ENCODE data around the gene ZIC4. TPM values are rescaled to one million over a fixed set of nuclear protein-coding genes. Genes with fewer than 3 reads are reported as not detected.

Gene ZIC4
- total RNA-seq, 2 donors from 2014 or later, result 1.8 to 3.0 TPM

- DNase-seq (ENCODE audit: low spot score), result peak; percentile 91
These were observed 12.7 kb upstream of the ZIC4 start for GRCh38 chr3:147418808-147419701.

GRCh38 chr3:147418371-147418781 is 12.0 kb upstream of the ZIC4 start:
- DNase-seq (ENCODE audit: low spot score), result no peak
- intact Hi-C loops (cut with DNase I), result no loop called here

More at GRCh38 chr3:147418808-147419701, 12.7 kb upstream of the ZIC4 start:
- intact Hi-C loops (cut with DNase I), result no loop called here

- intact Hi-C loops (cut with DNase I), result no loop called here
- DNase-seq (ENCODE audit: low spot score), result no peak
These were observed 11.4 kb upstream of the ZIC4 start for GRCh38 chr3:147417551-147418295.

- DNase-seq (ENCODE audit: low spot score), result no peak
- intact Hi-C loops (cut with DNase I), result no loop called here
These were observed 10.6 kb upstream of the ZIC4 start for GRCh38 chr3:147416931-147417330.

GRCh38 chr3:147415874-147416273 is 9.5 kb upstream of the ZIC4 start:
- intact Hi-C loops (cut with DNase I), result no loop called here
- DNase-seq (ENCODE audit: low spot score), result no peak

GRCh38 chr3:147415286-147415685 is 8.9 kb upstream of the ZIC4 start:
- intact Hi-C loops (cut with DNase I), result no loop called here
- no peak for DNase-seq (ENCODE audit: low spot score)

- no peak for DNase-seq (ENCODE audit: low spot score)
- intact Hi-C loops (cut with DNase I), result no loop called here
These were observed 8.2 kb upstream of the ZIC4 start for GRCh38 chr3:147414390-147415138.

GRCh38 chr3:147413686-147414389 is 7.5 kb upstream of the ZIC4 start:
- intact Hi-C loops (cut with DNase I), result no loop called here
- no peak for DNase-seq (ENCODE audit: low spot score)

GRCh38 chr3:147412917-147413685 is 6.8 kb upstream of the ZIC4 start:
- intact Hi-C loops (cut with DNase I), result no loop called here
- DNase-seq (ENCODE audit: low spot score), result no peak

GRCh38 chr3:147412261-147412916 is 6.0 kb upstream of the ZIC4 start:
- intact Hi-C loops (cut with DNase I), result no loop called here
- no peak for DNase-seq (ENCODE audit: low spot score)

- DNase-seq (ENCODE audit: low spot score), result no peak
- intact Hi-C loops (cut with DNase I), result no loop called here
These were observed 5.5 kb upstream of the ZIC4 start for GRCh38 chr3:147411815-147412241.

- intact Hi-C loops (cut with DNase I), result no loop called here
- DNase-seq (ENCODE audit: low spot score), result no peak
These were observed 5.0 kb upstream of the ZIC4 start for GRCh38 chr3:147411238-147411814.

- intact Hi-C loops (cut with DNase I), result no loop called here
- no peak for DNase-seq (ENCODE audit: low spot score)
These were observed 4.3 kb upstream of the ZIC4 start for GRCh38 chr3:147410526-147411237.

GRCh38 chr3:147410116-147410525 is 3.8 kb upstream of the ZIC4 start:
- intact Hi-C loops (cut with DNase I), result no loop called here
- no peak for DNase-seq (ENCODE audit: low spot score)

GRCh38 chr3:147409143-147410115 is 3.1 kb upstream of the ZIC4 start, which contains the start of gene ZIC1:
TSS of gene ZIC1 (plus strand) at chr3:147409365. CDS start at chr3:147410113, 748 bp downstream.
- no peak for DNase-seq (ENCODE audit: low spot score)
- intact Hi-C loops (cut with DNase I), result no loop called here

Measured in posterior vena cava (tissue), 2 donors.